H1 (cell line): ENCODE data around the gene PBX3. TPM values are rescaled to one million over a fixed set of nuclear protein-coding genes. Genes with fewer than 3 reads are reported as not detected.

Source experiments
- CTCF ChIA-PET: fragments of 300-600 bp; sonication (Branson Sonifier 250); formaldehyde crosslinking; loops from one replicate; lab custom pipeline; 2021; ENCODE audit not compliant: partially characterized antibody; lab: Charles Lee
- POLR2A ChIA-PET: fragments of 300-600 bp; sonication (Branson Sonifier 250); formaldehyde crosslinking; loops from one replicate; lab custom pipeline; 2021; ENCODE audit warnings: inconsistent platforms; ENCODE audit not compliant: partially characterized antibody; lab: Charles Lee
- DNase-seq, 2 experiments: peaks; one replicate each; pipeline versions ENCODE4 v3.0.0 to v3.0.0-alpha.2; 2010 to 2022; ENCODE audit warnings: low spot score in 2 of 2, low read depth in 1 of 2, mixed read lengths in 1 of 2
- FAIRE-seq: peaks from 2 replicates; lab custom pipeline; 2011; peaks lifted over from hg19 to GRCh38; lab: Jason Lieb, UNC
- H2AFZ ChIP-seq: 2 replicates; pipeline ENCODE4 v1.8.1; 2012; ENCODE audit warnings: low read length, inconsistent platforms
- H2AK5ac ChIP-seq: 2 replicates; pipeline ENCODE4 v1.6.1; 2013; ENCODE audit warnings: low read depth, low read length
- H2BK120ac ChIP-seq: replicated peaks from 2 replicates; pipeline ENCODE3; 2013; ENCODE audit warnings: low read depth, low read length, inconsistent platforms
- H2BK12ac ChIP-seq: 2 replicates; pipeline ENCODE4 v1.6.1; 2013; ENCODE audit warnings: low read depth, low read length
- H2BK15ac ChIP-seq: 2 replicates; pipeline ENCODE4 v1.6.1; 2013; ENCODE audit warnings: low read length
- H2BK20ac ChIP-seq: 2 replicates; pipeline ENCODE4 v1.6.1; 2013; ENCODE audit warnings: low read length
- H2BK5ac ChIP-seq: 2 replicates; pipeline ENCODE4 v1.6.1; 2013; ENCODE audit warnings: low read depth, low read length
- H3K14ac ChIP-seq: 2 replicates; pipeline ENCODE4 v1.6.1; 2013; ENCODE audit warnings: inconsistent platforms; ENCODE audit not compliant: insufficient read length
- H3K18ac ChIP-seq: 2 replicates; pipeline ENCODE4 v1.6.1; 2013; ENCODE audit warnings: low read length; ENCODE audit errors: extremely low read depth
- H3K23ac ChIP-seq: 2 replicates; pipeline ENCODE4 v1.6.1; 2013; ENCODE audit warnings: inconsistent platforms; ENCODE audit not compliant: insufficient read length
- H3K23me2 ChIP-seq: 2 replicates; pipeline ENCODE4 v1.6.1; 2013; ENCODE audit warnings: low read depth, low read length
- H3K27ac ChIP-seq: 2 replicates; pipeline ENCODE4 v1.6.1; 2011; ENCODE audit warnings: low read depth, low read length, inconsistent platforms
- H3K27me3 ChIP-seq, 4 experiments: replicated peaks in 1 of 4; 1 replicate in 1 of 4; 2 replicates in 3 of 4; pipeline versions ENCODE4 v1.6.1 to v1.8.1; 2011 to 2013; ENCODE audit warnings: low read length in 3 of 4, mild to moderate bottlenecking in 3 of 4, inconsistent platforms in 2 of 4, mixed read lengths in 2 of 4, moderate library complexity in 1 of 4; ENCODE audit not compliant: control insufficient read depth in 3 of 4, insufficient read depth in 3 of 4; ENCODE audit errors: extremely low read depth in 1 of 4
- H3K36me3 ChIP-seq, 4 experiments: 2 replicates each; pipeline versions ENCODE4 v1.6.1 to v1.8.1; 2011 to 2013; ENCODE audit warnings: mild to moderate bottlenecking in 4 of 4, low read length in 3 of 4, moderate library complexity in 2 of 4, control low read depth in 1 of 4, inconsistent platforms in 1 of 4; ENCODE audit not compliant: insufficient read depth in 4 of 4, control insufficient read depth in 2 of 4
- H3K4ac ChIP-seq: replicated peaks from 2 replicates; pipeline ENCODE3; 2013; ENCODE audit warnings: low read length, low read depth, mixed read lengths, inconsistent platforms; ENCODE audit not compliant: insufficient read length
- H3K4me1 ChIP-seq, 4 experiments: replicated peaks in 1 of 4; 1 replicate in 1 of 4; 2 replicates in 3 of 4; pipeline versions ENCODE4 v1.6.1 to v1.8.1; 2011 to 2013; ENCODE audit warnings: low read length in 3 of 4, inconsistent platforms in 2 of 4, mixed read lengths in 1 of 4; ENCODE audit not compliant: insufficient read depth in 4 of 4, control insufficient read depth in 3 of 4
- H3K4me2 ChIP-seq, 2 experiments: 2 replicates each; pipeline versions ENCODE4 v1.6.1 to v1.8.1; 2011 to 2013; ENCODE audit warnings: low read depth in 2 of 2, low read length in 2 of 2, control low read depth in 1 of 2, inconsistent platforms in 1 of 2, mild to moderate bottlenecking in 1 of 2; ENCODE audit not compliant: insufficient read depth in 1 of 2
- H3K4me3 ChIP-seq, 4 experiments: fragments of 200-600, 300-600 bp in 1 of 4; sonication (generic), shearing (Covaris generic), sonication (Bioruptor Twin) in 1 of 4; 2 replicates each; pipeline versions ENCODE4 v1.5.1 to v1.8.1; 2011 to 2016; ENCODE audit warnings: low read length in 4 of 4, low read depth in 3 of 4, control low read depth in 2 of 4, inconsistent platforms in 2 of 4, mild to moderate bottlenecking in 2 of 4, mixed read lengths in 1 of 4, moderate library complexity in 1 of 4; ENCODE audit not compliant: insufficient read depth in 2 of 4; ENCODE audit errors: extremely low read depth in 1 of 4
- H3K56ac ChIP-seq: replicated peaks from 2 replicates; pipeline ENCODE3; 2013; ENCODE audit warnings: low read depth, mild to moderate bottlenecking, mixed read lengths, low read length, inconsistent platforms; ENCODE audit not compliant: insufficient read length
- H3K79me1 ChIP-seq: 2 replicates; pipeline ENCODE4 v1.6.1; 2013; ENCODE audit warnings: low read depth, low read length, control low read depth
- H3K79me2 ChIP-seq, 2 experiments: 2 replicates each; pipeline versions ENCODE4 v1.6.1 to v1.8.1; 2012 to 2013; ENCODE audit warnings: low read length in 2 of 2, mild to moderate bottlenecking in 2 of 2, inconsistent platforms in 1 of 2; ENCODE audit not compliant: insufficient read depth in 2 of 2, control insufficient read depth in 1 of 2
- H3K9ac ChIP-seq, 4 experiments: replicated peaks in 1 of 4; 1 replicate in 1 of 4; 2 replicates in 3 of 4; pipeline versions ENCODE4 v1.6.1 to v1.8.1; 2011 to 2013; ENCODE audit warnings: low read depth in 3 of 4, low read length in 3 of 4, control low read depth in 2 of 4, mild to moderate bottlenecking in 2 of 4, moderate library complexity in 2 of 4, inconsistent platforms in 1 of 4; ENCODE audit errors: extremely low read depth in 1 of 4
- H3K9me3 ChIP-seq, 2 experiments: 2 replicates each; pipeline versions ENCODE4 v1.6.1 to v1.8.1; 2012 to 2013; ENCODE audit warnings: mild to moderate bottlenecking in 2 of 2, moderate library complexity in 2 of 2, control low read depth in 1 of 2, inconsistent platforms in 1 of 2, low read depth in 1 of 2, low read length in 1 of 2, mixed read lengths in 1 of 2; ENCODE audit not compliant: insufficient read depth in 2 of 2
- H4K20me1 ChIP-seq, 2 experiments: replicated peaks in 1 of 2; 2 replicates each; pipeline versions ENCODE3 to v1.8.1; 2011 to 2013; ENCODE audit warnings: inconsistent platforms in 2 of 2, low read length in 2 of 2, mild to moderate bottlenecking in 1 of 2; ENCODE audit not compliant: insufficient read depth in 2 of 2, control insufficient read depth in 1 of 2
- H4K5ac ChIP-seq: 2 replicates; pipeline ENCODE4 v1.6.1; 2013; ENCODE audit warnings: low read length, low read depth, mixed read lengths, inconsistent platforms; ENCODE audit not compliant: insufficient read length
- H4K8ac ChIP-seq: 2 replicates; pipeline ENCODE4 v1.8.0; 2013; ENCODE audit warnings: mild to moderate bottlenecking, moderate library complexity, low read length, inconsistent platforms; ENCODE audit not compliant: insufficient read depth; ENCODE audit errors: extremely low read depth
- H4K91ac ChIP-seq: replicated peaks from 2 replicates; pipeline ENCODE3; 2013; ENCODE audit warnings: low read length, mixed read lengths, inconsistent platforms; ENCODE audit not compliant: insufficient read length
- BACH1 ChIP-seq: IDR thresholded peaks from 2 replicates; pipeline ENCODE4 v1.6.1; 2012; ENCODE audit warnings: low read length, improper control_type of control experiment
- BCL11A ChIP-seq, 2 experiments: IDR thresholded peaks; one replicate each; pipeline ENCODE4 v1.6.1; 2011; ENCODE audit warnings: low read depth in 2 of 2, low read length in 2 of 2, mild to moderate bottlenecking in 2 of 2
- BRCA1 ChIP-seq: IDR thresholded peaks from 2 replicates; pipeline ENCODE4 v1.6.1; 2012; ENCODE audit warnings: low read depth, low read length, improper control_type of control experiment
- CBX5 ChIP-seq: fragments of 300-800, 300-1000 bp; sonication (generic); IDR thresholded peaks from 2 replicates; pipeline ENCODE4 v1.7.1; 2016; ENCODE audit warnings: antibody characterized with exemption, low read length, low read depth
- CBX8 ChIP-seq: fragments of 300-800, 300-1000 bp; sonication (generic); IDR thresholded peaks from 2 replicates; pipeline ENCODE4 v1.7.1; 2016; ENCODE audit warnings: low read depth, low read length, borderline replicate concordance
- GTF2F1 ChIP-seq: IDR thresholded peaks from 2 replicates; pipeline ENCODE4 v1.6.1; 2012; ENCODE audit warnings: low read depth, low read length, improper control_type of control experiment, borderline replicate concordance
- HDAC6 ChIP-seq: IDR thresholded peaks from one replicate; pipeline ENCODE4 v1.7.1; 2012; ENCODE audit warnings: low read depth, mild to moderate bottlenecking, inconsistent platforms, low read length, moderate library complexity
- JUN ChIP-seq: IDR thresholded peaks from 2 replicates; pipeline ENCODE4 v1.6.1; 2011; ENCODE audit warnings: low read depth, mild to moderate bottlenecking, improper control_type of control experiment, low read length
- NANOG ChIP-seq: IDR thresholded peaks from 2 replicates; pipeline ENCODE4 v1.6.1; 2011; ENCODE audit warnings: low read length, low read depth, mild to moderate bottlenecking, inconsistent platforms; ENCODE audit not compliant: insufficient read depth, poor library complexity, severe bottlenecking
- RNF2 ChIP-seq: fragments of 200-900, 300-1000 bp; sonication (generic); IDR thresholded peaks from 2 replicates; pipeline ENCODE4 v1.7.1; 2016; ENCODE audit warnings: borderline replicate concordance, low read depth, mild to moderate bottlenecking, antibody characterized with exemption, low read length; ENCODE audit not compliant: poor library complexity, severe bottlenecking; ENCODE audit errors: missing control alignments
- SP1 ChIP-seq: IDR thresholded peaks from 2 replicates; pipeline ENCODE4 v1.6.1; 2011; ENCODE audit warnings: low read depth, low read length
- SUZ12 ChIP-seq: fragments of 200-600 bp; sonication (generic); IDR thresholded peaks from 2 replicates; pipeline ENCODE4 v1.6.1; 2012; ENCODE audit warnings: mild to moderate bottlenecking, inconsistent platforms, low read length, moderate library complexity, mixed read lengths
- TCF12 ChIP-seq: IDR thresholded peaks from 2 replicates; pipeline ENCODE4 v1.6.1; 2011; ENCODE audit warnings: low read depth, mild to moderate bottlenecking, low read length
- WGBS, 2 experiments: shearing (Covaris generic) in 1 of 2; methylation state at CpG; one replicate each; pipeline versions ENCODE4 v1.1.6 to v1.1.7; 2013 to 2015; ENCODE audit warnings: low lambda C conversion rate in 2 of 2, mixed read lengths in 2 of 2, inconsistent platforms in 1 of 2, low coverage in 1 of 2, missing lambda C conversion rate in 1 of 2; ENCODE audit not compliant: insufficient replicate concordance in 2 of 2, insufficient coverage in 1 of 2, insufficient read length in 1 of 2; ENCODE audit errors: extremely low coverage in 1 of 2, missing lambda C conversion rate in 1 of 2; 5-methylcytosine and 5-hydroxymethylcytosine counted together
- polyA plus RNA-seq, 7 experiments: library from polyadenylated mRNA; depleted of rRNA in 3 of 7; stranded (reverse) in 5 of 7; unstranded in 2 of 7; fragments of >200 nt in 5 of 7; fragments of 200-250 nt in 2 of 7; gene quantifications; 1 replicate in 5 of 7; 2 replicates in 1 of 7; 4 replicates in 1 of 7; pipeline versions ENCODE4 v1.2.1 to v1.2.3, GENCODE V29; 2011 to 2013; ENCODE audit warnings: missing spikeins in 2 of 7, mixed read lengths in 2 of 7
- total RNA-seq: library from RNA; stranded (reverse); fragmentation: NEBNext Ultra II Directional; extraction: Animal tissue kit (Norgen Biotek cat#: 25700); gene quantifications from 2 replicates; pipeline ENCODE4 v1.2.1, GENCODE V29; 2021
- TF ChIP-seq, protein P1 (sequence below): IDR thresholded peaks from 2 replicates; pipeline ENCODE4 v1.6.1; 2011; ENCODE audit warnings: low read length, improper control_type of control experiment

Gene PBX3
- total and polyA plus RNA-seq, 2 of the 8 experiments (the other 6 are each of a cell fraction or from before 2014, with no cell fraction given), result 22.7 to 44.3 TPM

- H2AFZ ChIP-seq, result no peak overlapping the region
- no peak overlapping the region for H2BK120ac ChIP-seq
- no peaks in the 10 kb centered on the region; the same call in 1 of the 2 replicates for H3K23me2 ChIP-seq
- DNase-seq (no peak), FAIRE-seq (no peak)
- H3K27me3 ChIP-seq, result no peaks in the 10 kb centered on the region
- H3K4ac ChIP-seq, result no peak overlapping the region
- H3K79me2 ChIP-seq, result peaks cover 0 to 68% of the 10 kb centered on the region in 2 experiments; a peak in 2 of 4 replicates
- H3K14ac ChIP-seq, result no peak overlapping the region
- no peaks in the 10 kb centered on the region for H3K36me3 ChIP-seq
- H3K79me1 ChIP-seq, result peaks cover 3% of the 10 kb centered on the region
- no peak overlapping the region for H2BK12ac ChIP-seq
- H3K23ac ChIP-seq, result no peak overlapping the region
- H2AK5ac ChIP-seq, result no peak overlapping the region
- H3K4me3 ChIP-seq, result no peak overlapping the region
- H3K9me3 ChIP-seq, result no peaks in the 10 kb centered on the region
- CTCF ChIA-PET, result no interaction called here
- H4K8ac ChIP-seq, result no peak overlapping the region
- H3K27ac ChIP-seq, result no peak overlapping the region
- 95% methylated on average over 1 of the region's 1 CpG; no CpG with 5 or more reads in 1 of the 2 experiments for WGBS, 2 experiments
- H4K20me1 ChIP-seq, result peaks cover 0 to 3% of the 10 kb centered on the region in 2 experiments
- peaks cover 0 to 3% (median 0%) of the 10 kb centered on the region in 4 experiments; a peak in 3 of 7 replicates for H3K4me1 ChIP-seq
- POLR2A ChIA-PET, result no interaction called here
- H2BK20ac ChIP-seq, result no peak overlapping the region
- H3K4me2 ChIP-seq, result no peak overlapping the region
- no peak overlapping the region for H3K56ac ChIP-seq
- no peak overlapping the region for H2BK15ac ChIP-seq
- H4K5ac ChIP-seq, result no peak overlapping the region
- no peak overlapping the region for H2BK5ac ChIP-seq
- H4K91ac ChIP-seq, result no peak overlapping the region
- no peak overlapping the region for H3K18ac ChIP-seq
- no peak overlapping the region for H3K9ac ChIP-seq
- TF ChIP-seq NANOG (no peak), GTF2F1 (no peak), CBX8 (no peak), BACH1 (no peak), HDAC6 (no peak), RNF2 (no peak), TCF12 (no peak), SP1 (no peak), BCL11A (IDR thresholded peaks at IDR 0.05; ENCODE audit: low read depth in 2 of 2, low read length in 2 of 2) (no peak), SUZ12 (no peak), BRCA1 (no peak), JUN (no peak), CBX5 (no peak)
- TF ChIP-seq, protein P1, sequence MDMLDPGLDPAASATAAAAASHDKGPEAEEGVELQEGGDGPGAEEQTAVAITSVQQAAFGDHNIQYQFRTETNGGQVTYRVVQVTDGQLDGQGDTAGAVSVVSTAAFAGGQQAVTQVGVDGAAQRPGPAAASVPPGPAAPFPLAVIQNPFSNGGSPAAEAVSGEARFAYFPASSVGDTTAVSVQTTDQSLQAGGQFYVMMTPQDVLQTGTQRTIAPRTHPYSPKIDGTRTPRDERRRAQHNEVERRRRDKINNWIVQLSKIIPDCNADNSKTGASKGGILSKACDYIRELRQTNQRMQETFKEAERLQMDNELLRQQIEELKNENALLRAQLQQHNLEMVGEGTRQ, result no peak
These were observed 68.4 kb downstream of the PBX3 start for GRCh38 chr9:125815568-125815967.
